Spleen (tissue), 11 donors: ENCODE measurements around the gene SELENOO. TPM values are rescaled to one million over a fixed set of nuclear protein-coding genes. Genes with fewer than 3 reads are reported as not detected.

ENCODE experiments used
- DNase-seq: peaks from one replicate; pipeline ENCODE4 v3.0.0-alpha.2; 2020
- H3K27ac ChIP-seq, 8 donors: fragments of 200-600 bp; sonication (generic) in 7 of 8; 1 replicate in 4 of 8; 2 replicates in 4 of 8; pipeline versions ENCODE4 v1.5.0 to v1.8.0; 2016 to 2021; ENCODE audit warnings: inconsistent platforms in 4 of 8, mild to moderate bottlenecking in 4 of 8, moderate library complexity in 1 of 8
- H3K27me3 ChIP-seq, 7 donors: fragments of 200-600 bp; sonication (generic) in 6 of 7; replicated peaks in 1 of 7; 1 replicate in 4 of 7; 2 replicates in 3 of 7; pipeline versions ENCODE4 v1.5.0 to v1.8.0; 2016 to 2021; ENCODE audit warnings: inconsistent platforms in 3 of 7, mild to moderate bottlenecking in 1 of 7
- H3K36me3 ChIP-seq, 6 donors: fragments of 200-600 bp; sonication (generic) in 5 of 6; 1 replicate in 4 of 6; 2 replicates in 2 of 6; pipeline versions ENCODE4 v1.5.0 to v1.8.0; 2016 to 2021; ENCODE audit warnings: inconsistent platforms in 2 of 6
- H3K4me1 ChIP-seq, 6 donors: fragments of 200-600 bp; sonication (generic) in 5 of 6; 1 replicate in 3 of 6; 2 replicates in 3 of 6; pipeline versions ENCODE4 v1.5.0 to v1.8.0; 2016 to 2021; ENCODE audit warnings: inconsistent platforms in 3 of 6
- H3K4me3 ChIP-seq, 8 donors: fragments of 200-600 bp; sonication (generic) in 7 of 8; 1 replicate in 4 of 8; 2 replicates in 4 of 8; pipeline versions ENCODE4 v1.5.0 to v1.8.0; 2016 to 2021; ENCODE audit warnings: inconsistent platforms in 4 of 8, mild to moderate bottlenecking in 4 of 8, moderate library complexity in 2 of 8
- H3K9me3 ChIP-seq, 8 donors: fragments of 200-600 bp; sonication (generic) in 7 of 8; 1 replicate in 4 of 8; 2 replicates in 4 of 8; pipeline versions ENCODE4 v1.5.0 to v1.8.0; 2016 to 2021; ENCODE audit warnings: inconsistent platforms in 4 of 8
- CTCF ChIP-seq, 11 experiments: fragments of 200-600 bp in 7 of 11; fragments of 450-650 bp in 4 of 11; sonication (generic) in 4 of 11; IDR thresholded peaks in 8 of 11; conservative IDR thresholded peaks in 3 of 11; 1 replicate in 7 of 11; 2 replicates in 4 of 11; pipeline versions ENCODE4 v1.4.0 to v1.8.0; 2016 to 2021; ENCODE audit warnings: antibody characterized with exemption in 11 of 11, inconsistent platforms in 4 of 11, mild to moderate bottlenecking in 1 of 11
- POLR2A ChIP-seq, 3 donors: fragments of 450-650 bp; IDR thresholded peaks; one replicate each; pipeline ENCODE4 v1.5.1; 2017; ENCODE audit warnings: antibody characterized with exemption in 3 of 3, mild to moderate bottlenecking in 1 of 3
- POLR2AphosphoS5 ChIP-seq, 3 donors: sonication (generic); formaldehyde crosslinking; IDR thresholded peaks; one replicate each; pipeline ENCODE4 v1.5.1; 2017; ENCODE audit warnings: antibody characterized with exemption in 3 of 3
- WGBS, 5 donors: extraction: QIAGEN DNeasy Blood & Tissue Kit in 3 of 5; methylation state at CpG; one replicate each; pipeline versions ENCODE4 v1.1.5 to v1.1.7; 2013 to 2018; 5-methylcytosine and 5-hydroxymethylcytosine counted together
- intact Hi-C: fragments of 100-400 bp; cut with DNase I; formaldehyde crosslinking; loops from one replicate; pipeline ENCODE4 v1.15.0; 2023; ENCODE audit warnings: low total_unique reads
- polyA plus RNA-seq, 3 donors: library from polyadenylated mRNA; stranded (reverse); fragments of 200-250 nt; gene quantifications; one replicate each; pipeline ENCODE4 v1.2.1, GENCODE V29; 2013
- total RNA-seq, 7 donors: library from RNA; depleted of rRNA in 3 of 7; stranded (reverse); fragments of >200 nt in 3 of 7; fragmentation: NEBNext Ultra II Directional in 4 of 7; extraction: Animal tissue kit (Norgen Biotek cat#: 25700) in 4 of 7; gene quantifications; one replicate each; pipeline versions ENCODE4 v1.1.0 to v1.2.1, GENCODE V29; 2016 to 2021
- donor health status: healthy with polysubstance abuse.
- donor health status: DM: no; HTN: no; CAD: no; lungs with moderate emphysema.
- donor health status: DM: no; HTN: no; CAD: no.
- donor health status: Bipolar disorder and iron deficiency.
- donor health status: healthy.
- donor health status: DM: no; HTN: no; CAD: no.
- donor health status: DM: yes; HTN: yes; CAD: no.

Gene SELENOO
- total and polyA plus RNA-seq, 10 donors, result 25.4 to 70.8 (median 29.5) TPM

- no peak for TF ChIP-seq POLR2AphosphoS5 (IDR thresholded peaks at IDR 0.05)
- TF ChIP-seq POLR2A (IDR thresholded peaks at IDR 0.05), result no peak
- no peak for TF ChIP-seq CTCF (IDR thresholded peaks at IDR 0.05 in 8 of 11, conservative IDR thresholded peaks at IDR 0.05 in 3 of 11)
- Histone ChIP-seq H3K4me3 (peak overlapping the region in 2 of 8 donors; percentile 28 to 74), H3K27me3 (peaks cover 0 to 80% (median 33%) of the 10 kb centered on the region in 7 donors), H3K27ac (no peak overlapping the region), H3K9me3 (no peaks in the 10 kb centered on the region), H3K36me3 (no peaks in the 10 kb centered on the region), H3K4me1 (peaks cover 4 to 45% (median 25%) of the 10 kb centered on the region in 6 donors)
- intact Hi-C loops, result no loop called here
- WGBS, 5 donors, result 79 to 85% (median 84%) methylated on average over 11 to 15 of the region's 15 CpGs
- peak; percentile 75 for DNase-seq
Measured at GRCh38 chr22:50171319-50171964, 29.4 kb upstream of the SELENOO start.

GRCh38 chr22:50171965-50172421, 28.8 kb upstream of the SELENOO start:
- intact Hi-C loops, result no loop called here
- H3K27me3 ChIP-seq, result peaks cover 0 to 86% (median 34%) of the 10 kb centered on the region in 7 donors
- DNase-seq, result no peak
- TF ChIP-seq POLR2AphosphoS5 (IDR thresholded peaks at IDR 0.05) (no peak), CTCF (IDR thresholded peaks at IDR 0.05 in 8 of 11, conservative IDR thresholded peaks at IDR 0.05 in 3 of 11) (no peak), POLR2A (IDR thresholded peaks at IDR 0.05) (no peak)
- H3K9me3 ChIP-seq, result no peaks in the 10 kb centered on the region
- peaks cover 4 to 45% (median 25%) of the 10 kb centered on the region in 6 donors for H3K4me1 ChIP-seq
- no peak overlapping the region for H3K4me3 ChIP-seq
- 76 to 90% (median 85%) methylated on average over 9 to 13 of the region's 13 CpGs for WGBS, 5 donors
- no peaks in the 10 kb centered on the region for H3K36me3 ChIP-seq
- no peak overlapping the region for H3K27ac ChIP-seq

- no peak overlapping the region for H3K27ac ChIP-seq
- DNase-seq, result peak; percentile 85
- peaks cover 0 to 89% (median 48%) of the 10 kb centered on the region in 7 donors for H3K27me3 ChIP-seq
- peaks cover 4 to 53% (median 30%) of the 10 kb centered on the region in 6 donors for H3K4me1 ChIP-seq
- TF ChIP-seq POLR2AphosphoS5 (IDR thresholded peaks at IDR 0.05), result peak in 1 of 3 donors; percentile 21
- TF ChIP-seq POLR2A (IDR thresholded peaks at IDR 0.05), result no peak
- TF ChIP-seq CTCF (IDR thresholded peaks at IDR 0.05 in 8 of 11, conservative IDR thresholded peaks at IDR 0.05 in 3 of 11), result no peak
- H3K36me3 ChIP-seq, result no peaks in the 10 kb centered on the region
- H3K4me3 ChIP-seq, result no peak overlapping the region
- intact Hi-C loops, result no loop called here
- H3K9me3 ChIP-seq, result no peaks in the 10 kb centered on the region
- 43 to 63% (median 49%) methylated on average over 18 to 26 of the region's 26 CpGs for WGBS, 5 donors
Measured at GRCh38 chr22:50173311-50173982, 27.4 kb upstream of the SELENOO start.

DNA sequence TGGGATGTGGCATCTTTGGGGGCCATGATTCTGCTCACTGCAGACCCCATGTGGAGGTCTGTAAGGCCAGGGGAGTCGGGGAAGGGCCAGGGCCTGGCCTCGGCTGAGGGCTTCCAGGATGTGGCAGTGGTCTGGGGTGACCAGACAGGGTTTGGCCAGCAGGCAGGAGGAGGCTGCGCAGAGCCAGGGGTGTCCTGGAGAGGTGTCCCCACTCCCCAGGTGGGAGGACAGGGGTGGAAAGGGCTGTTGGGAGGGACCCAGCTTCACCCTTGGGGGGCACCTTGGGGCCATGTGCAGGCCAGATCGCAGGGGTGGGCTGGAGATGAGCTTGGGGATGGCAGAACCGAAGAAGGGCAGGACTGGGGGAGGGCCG, 26.8 kb upstream of the SELENOO start:
- peak; percentile 74 for DNase-seq
- Histone ChIP-seq H3K4me3 (no peak overlapping the region), H3K4me1 (peaks cover 4 to 56% (median 31%) of the 10 kb centered on the region in 6 donors), H3K9me3 (no peaks in the 10 kb centered on the region), H3K27me3 (peaks cover 0 to 89% (median 44%) of the 10 kb centered on the region in 7 donors), H3K36me3 (no peaks in the 10 kb centered on the region), H3K27ac (no peak overlapping the region)
- no peak for TF ChIP-seq CTCF (IDR thresholded peaks at IDR 0.05 in 8 of 11, conservative IDR thresholded peaks at IDR 0.05 in 3 of 11)
- no peak for TF ChIP-seq POLR2AphosphoS5 (IDR thresholded peaks at IDR 0.05)
- TF ChIP-seq POLR2A (IDR thresholded peaks at IDR 0.05), result no peak
- WGBS, 5 donors, result 89 to 97% (median 93%) methylated on average over 6 of the region's 6 CpGs
- intact Hi-C loops, result no loop called here
